Measurements from ENCODE around the gene GLCE. TPM values are rescaled to one million over a fixed set of nuclear protein-coding genes. Genes with fewer than 3 reads are reported as not detected.

GLCE gene
- total and polyA plus RNA-seq, 10 of the 15 experiments (the other 5 are each of a cell fraction or from before 2014, with no cell fraction given) = 2.1 to 11.9 (median 2.9) TPM

DNA sequence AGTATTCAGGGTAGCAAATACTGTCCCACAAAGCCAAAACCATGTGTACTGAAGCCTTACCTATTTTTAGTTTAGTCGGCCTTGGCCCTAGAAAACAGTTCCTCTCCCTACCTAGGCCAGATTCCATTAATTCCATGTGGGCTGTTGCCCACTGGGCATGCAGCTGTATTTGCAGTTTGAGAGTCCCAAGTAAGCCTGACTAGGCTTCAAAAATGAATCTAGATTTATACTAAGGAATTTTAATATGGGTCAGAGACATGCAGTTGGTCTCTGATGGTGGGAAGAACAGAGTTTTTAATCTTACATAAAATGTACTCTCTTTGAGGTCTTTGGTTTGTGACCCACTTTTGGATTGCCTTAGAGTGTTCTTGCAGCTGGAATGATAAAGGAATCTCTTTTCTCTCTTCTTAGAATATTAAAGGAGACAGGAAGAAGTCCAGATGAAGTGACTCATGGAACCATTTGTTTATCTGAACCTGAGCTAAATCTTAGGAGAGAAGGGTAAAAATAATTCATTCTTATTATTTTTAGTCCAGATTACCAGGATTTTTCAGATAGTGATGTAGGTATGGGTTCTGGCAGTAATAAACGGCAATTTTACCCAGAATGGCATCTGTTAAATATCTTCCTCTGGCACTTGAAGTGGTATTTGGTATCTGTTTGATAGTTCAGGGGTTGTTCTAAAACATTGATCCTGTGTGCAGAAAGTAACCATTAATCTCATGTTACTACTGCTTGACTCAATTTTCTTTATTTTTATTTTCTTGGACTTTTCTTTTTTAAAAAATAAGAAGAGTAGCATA lies 33.8 kb downstream of the GLCE start (continued):
- TF ChIP-seq ZNF592 (IDR thresholded peaks at IDR 0.05) = no peak
- no peak for TF ChIP-seq TCF3 (IDR thresholded peaks at IDR 0.05; ENCODE audit: borderline replicate concordance, insufficient read depth, low read depth, low read length)
- TF ChIP-seq CREM (IDR thresholded peaks at IDR 0.05; ENCODE audit: low read depth) = no peak

DNA sequence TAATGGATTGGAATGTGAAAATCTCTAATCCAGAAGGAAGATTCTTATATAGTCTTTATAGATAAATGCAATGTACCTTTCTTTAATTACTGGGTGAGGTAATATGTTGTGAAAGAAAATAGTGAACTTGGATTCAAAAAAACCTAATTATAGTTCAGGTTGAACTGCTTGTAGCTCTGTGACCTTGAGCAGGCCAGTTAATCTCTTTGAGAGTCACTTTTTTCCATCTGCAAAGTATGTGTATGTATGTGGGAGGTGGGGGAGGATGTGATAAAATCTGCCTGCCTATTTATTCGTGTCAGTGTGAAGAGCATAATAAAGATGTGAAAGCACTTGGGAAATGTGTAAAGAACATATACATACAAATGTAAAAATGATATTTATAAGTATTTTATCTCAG lies 34.4 kb downstream of the GLCE start:
- Histone ChIP-seq H3K27ac (ENCODE audit: control insufficient read depth, insufficient read depth) (no peak overlapping the region), H4K20me1 (ENCODE audit: control insufficient read depth, insufficient read depth) (no peaks in the 10 kb centered on the region), H2AFZ (ENCODE audit: control insufficient read depth, low read depth, low read length) (no peak overlapping the region), H3K4me2 (ENCODE audit: control insufficient read depth, insufficient read depth) (no peak overlapping the region), H3K79me2 (ENCODE audit: control insufficient read depth, insufficient read depth, low read length) (no peaks in the 10 kb centered on the region), H3K27me3 (replicated peaks in 1 of 2; ENCODE audit: control insufficient read depth in 2 of 2, insufficient read depth in 2 of 2, low read length in 1 of 2) (no peaks in the 10 kb centered on the region), H3K9ac (ENCODE audit: control insufficient read depth, insufficient read depth, low read length) (no peak overlapping the region), H3K36me3 (ENCODE audit: control insufficient read depth in 2 of 2, insufficient read depth in 2 of 2, low read length in 1 of 2) (no peaks in the 10 kb centered on the region), H3K4me3 (no peak overlapping the region), H3K4me1 (ENCODE audit: control insufficient read depth, insufficient read depth, low read length) (no peaks in the 10 kb centered on the region), H3K9me3 (replicated peaks; ENCODE audit: control insufficient read depth, insufficient read depth, low read length) (no peaks in the 10 kb centered on the region)
- ChIA-PET POLR2A (interaction anchor here (0.6 kb wide), 1 partner anchor 27 kb away, joined by 3 read pairs; no protein-coding TSS in a partner anchor), SMC1A (ENCODE audit: uncharacterized antibody, unreplicated experiment) (interaction anchor here (1.1 to 1.3 kb wide), 2 partner anchors 8 to 49 kb away, joined by 3 read pairs; no protein-coding TSS in a partner anchor), RAD21 (ENCODE audit: unreplicated experiment) (no interaction called here), CTCF (no interaction called here)
- no peak for DNase-seq (ENCODE audit: low read depth, low spot score)
- no peak for FAIRE-seq
- no peak for ATAC-seq
- in situ Hi-C loops (cut with MboI) = no loop called here
- no TSS peak for BruUV-seq (replicated peaks)
- intact Hi-C loops (cut with micrococcal nuclease; ENCODE audit: unreplicated experiment) = loop anchor here (2.0 kb wide), 1 partner anchor 46 kb away; no protein-coding TSS in a partner anchor
- WGBS (ENCODE audit: insufficient coverage, insufficient replicate concordance, low lambda C conversion rate, missing lambda C conversion rate) = 4% methylated on average over 1 of the region's 1 CpG
- no peak for TF ChIP-seq SMC3 (IDR thresholded peaks at IDR 0.05; ENCODE audit: borderline replicate concordance, low read length)
- TF ChIP-seq, protein P1, sequence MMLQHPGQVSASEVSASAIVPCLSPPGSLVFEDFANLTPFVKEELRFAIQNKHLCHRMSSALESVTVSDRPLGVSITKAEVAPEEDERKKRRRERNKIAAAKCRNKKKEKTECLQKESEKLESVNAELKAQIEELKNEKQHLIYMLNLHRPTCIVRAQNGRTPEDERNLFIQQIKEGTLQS (IDR thresholded peaks at IDR 0.05; ENCODE audit: borderline replicate concordance, extremely low read depth, low read depth, low read length) = no peak
- TF ChIP-seq, protein P2, sequence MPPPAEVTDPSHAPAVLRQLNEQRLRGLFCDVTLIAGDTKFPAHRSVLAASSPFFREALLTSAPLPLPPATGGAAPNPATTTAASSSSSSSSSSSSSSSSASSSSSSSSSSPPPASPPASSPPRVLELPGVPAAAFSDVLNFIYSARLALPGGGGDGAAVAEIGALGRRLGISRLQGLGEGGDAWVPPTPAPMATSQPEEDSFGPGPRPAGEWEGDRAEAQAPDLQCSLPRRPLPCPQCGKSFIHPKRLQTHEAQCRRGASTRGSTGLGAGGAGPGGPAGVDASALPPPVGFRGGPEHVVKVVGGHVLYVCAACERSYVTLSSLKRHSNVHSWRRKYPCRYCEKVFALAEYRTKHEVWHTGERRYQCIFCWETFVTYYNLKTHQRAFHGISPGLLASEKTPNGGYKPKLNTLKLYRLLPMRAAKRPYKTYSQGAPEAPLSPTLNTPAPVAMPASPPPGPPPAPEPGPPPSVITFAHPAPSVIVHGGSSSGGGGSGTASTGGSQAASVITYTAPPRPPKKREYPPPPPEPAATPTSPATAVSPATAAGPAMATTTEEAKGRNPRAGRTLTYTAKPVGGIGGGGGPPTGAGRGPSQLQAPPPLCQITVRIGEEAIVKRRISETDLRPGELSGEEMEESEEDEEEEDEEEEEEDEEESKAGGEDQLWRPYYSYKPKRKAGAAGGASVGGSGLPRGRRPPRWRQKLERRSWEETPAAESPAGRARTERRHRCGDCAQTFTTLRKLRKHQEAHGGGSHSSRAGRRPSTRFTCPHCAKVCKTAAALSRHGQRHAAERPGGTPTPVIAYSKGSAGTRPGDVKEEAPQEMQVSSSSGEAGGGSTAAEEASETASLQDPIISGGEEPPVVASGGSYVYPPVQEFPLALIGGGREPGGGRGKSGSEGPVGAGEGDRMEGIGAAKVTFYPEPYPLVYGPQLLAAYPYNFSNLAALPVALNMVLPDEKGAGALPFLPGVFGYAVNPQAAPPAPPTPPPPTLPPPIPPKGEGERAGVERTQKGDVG (CRISPR knock-in tag; IDR thresholded peaks at IDR 0.05) = no peak
- no peak for TF ChIP-seq SIX5 (IDR thresholded peaks at IDR 0.05; ENCODE audit: low read depth, low read length, severe bottlenecking)
- TF ChIP-seq, protein P3, sequence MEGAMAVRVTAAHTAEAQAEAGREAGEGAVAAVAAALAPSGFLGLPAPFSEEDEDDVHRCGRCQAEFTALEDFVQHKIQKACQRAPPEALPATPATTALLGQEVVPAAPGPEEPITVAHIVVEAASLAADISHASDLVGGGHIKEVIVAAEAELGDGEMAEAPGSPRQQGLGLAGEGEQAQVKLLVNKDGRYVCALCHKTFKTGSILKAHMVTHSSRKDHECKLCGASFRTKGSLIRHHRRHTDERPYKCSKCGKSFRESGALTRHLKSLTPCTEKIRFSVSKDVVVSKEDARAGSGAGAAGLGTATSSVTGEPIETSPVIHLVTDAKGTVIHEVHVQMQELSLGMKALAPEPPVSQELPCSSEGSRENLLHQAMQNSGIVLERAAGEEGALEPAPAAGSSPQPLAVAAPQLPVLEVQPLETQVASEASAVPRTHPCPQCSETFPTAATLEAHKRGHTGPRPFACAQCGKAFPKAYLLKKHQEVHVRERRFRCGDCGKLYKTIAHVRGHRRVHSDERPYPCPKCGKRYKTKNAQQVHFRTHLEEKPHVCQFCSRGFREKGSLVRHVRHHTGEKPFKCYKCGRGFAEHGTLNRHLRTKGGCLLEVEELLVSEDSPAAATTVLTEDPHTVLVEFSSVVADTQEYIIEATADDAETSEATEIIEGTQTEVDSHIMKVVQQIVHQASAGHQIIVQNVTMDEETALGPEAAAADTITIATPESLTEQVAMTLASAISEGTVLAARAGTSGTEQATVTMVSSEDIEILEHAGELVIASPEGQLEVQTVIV (IDR thresholded peaks at IDR 0.05; ENCODE audit: borderline replicate concordance, partially characterized antibody) = no peak
- no peak for TF ChIP-seq TCF12 (IDR thresholded peaks at IDR 0.05; ENCODE audit: low read depth, low read length)

Measured in GM12878 (cell line).